HG03135 (cell line): ENCODE data around the gene VIPR2.
"Not testable (repeated sequence)": the region's sequence is repeated elsewhere in the genome, so short reads cannot be mapped to it uniquely, and the experiment has no call there.

Experiments
- ATAC-seq: cut with Tn5 transposase; IDR thresholded peaks from one replicate; pipeline ENCODE4 v1.9.1; 2021; ENCODE audit warnings: mild to moderate bottlenecking, moderate library complexity; ENCODE audit not compliant: unreplicated experiment

Gene VIPR2

DNA sequence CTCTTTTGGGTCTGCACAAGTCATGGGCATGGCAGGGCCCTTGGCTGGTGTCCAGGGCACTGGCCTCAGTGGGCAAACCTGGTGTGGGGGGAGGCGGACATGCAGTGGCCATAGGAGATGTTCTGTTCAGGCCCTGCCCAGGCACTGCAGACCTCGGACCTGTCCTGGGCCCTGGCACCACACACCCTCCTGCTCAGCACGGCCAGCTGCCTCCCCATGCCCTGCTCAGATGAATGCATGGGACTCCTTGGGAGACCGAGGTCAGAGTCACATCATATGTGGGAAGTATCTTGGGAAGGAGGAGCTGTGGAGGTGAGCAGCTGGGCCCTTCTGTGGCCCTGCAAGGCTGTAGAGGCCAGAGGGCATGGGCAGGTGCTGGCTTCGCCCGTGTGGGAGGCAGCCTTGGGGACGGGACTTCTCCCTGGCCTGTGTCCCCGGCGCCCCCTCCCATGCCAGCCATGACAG lies 130.8 kb downstream of the VIPR2 start:
- no peak for ATAC-seq

DNA sequence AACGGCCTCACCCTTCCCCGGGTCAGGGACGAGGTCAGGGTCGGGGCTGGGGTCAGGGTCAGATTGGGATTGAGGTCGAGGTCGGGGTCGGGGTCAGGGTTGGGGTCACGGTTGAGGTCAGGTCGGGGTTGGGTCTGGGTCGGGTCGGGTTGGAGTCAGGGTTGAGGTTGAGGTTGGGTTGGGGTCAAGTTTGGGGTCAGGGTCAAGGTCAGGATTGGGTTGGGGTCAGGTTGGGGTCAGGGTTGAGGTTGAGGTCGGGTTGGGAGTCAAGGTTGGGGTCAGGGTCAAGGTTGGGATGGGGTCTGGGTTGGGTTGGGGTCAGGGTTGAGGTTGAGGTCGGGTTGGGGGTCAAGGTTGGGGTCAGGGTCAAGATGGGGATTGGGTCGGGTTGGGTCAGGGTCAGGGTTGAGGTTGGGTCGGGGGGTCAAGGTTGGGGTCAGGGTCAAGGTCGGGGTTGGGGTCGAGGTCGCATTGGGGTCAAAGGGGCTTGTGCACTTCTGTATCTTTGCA lies 131.4 kb downstream of the VIPR2 start:
- ATAC-seq: no peak

- ATAC-seq: no peak
Observed at GRCh38 chr7:159012353-159013069, 132.2 kb downstream of the VIPR2 start.

- no peak for ATAC-seq
Observed at GRCh38 chr7:159011722-159012022, 133.0 kb downstream of the VIPR2 start.

DNA sequence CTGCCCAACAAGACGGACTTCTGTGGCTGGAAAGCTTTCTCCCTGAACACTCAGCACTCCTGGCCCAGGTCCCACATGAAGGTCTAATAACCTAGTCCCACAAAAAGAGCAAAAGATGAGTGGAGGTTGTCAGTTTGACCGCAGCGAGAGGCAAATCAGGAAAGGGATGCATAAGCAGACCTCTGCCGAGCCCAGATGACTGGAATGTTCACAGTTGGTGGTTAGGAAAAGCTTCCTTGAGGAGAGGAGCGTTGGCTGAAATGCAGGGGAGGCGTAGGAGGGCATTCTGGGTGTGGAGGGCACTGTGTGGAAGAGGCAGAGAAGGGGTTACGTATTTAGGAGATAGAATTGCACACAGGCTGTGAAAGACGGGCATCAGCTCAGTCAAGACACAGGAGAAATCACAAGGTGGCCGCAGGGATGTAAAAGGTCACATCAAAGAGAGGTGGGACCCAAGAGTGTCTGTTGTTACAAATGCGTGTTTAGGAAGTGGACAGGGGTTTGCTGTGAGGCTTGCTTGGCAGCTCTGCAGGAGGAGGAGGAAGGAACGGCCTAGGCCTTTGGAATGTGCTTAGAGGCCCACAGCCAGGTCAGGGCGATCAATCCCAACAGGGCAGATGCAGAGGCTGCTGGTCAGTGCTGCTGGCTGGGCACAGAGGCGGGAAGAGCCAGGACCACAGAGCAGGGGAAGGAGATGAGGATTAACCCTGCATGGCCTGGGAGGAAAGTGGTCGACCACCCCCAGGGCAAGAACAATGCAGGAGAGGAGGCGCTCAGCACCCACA lies 133.5 kb downstream of the VIPR2 start:
- no peak for ATAC-seq

DNA sequence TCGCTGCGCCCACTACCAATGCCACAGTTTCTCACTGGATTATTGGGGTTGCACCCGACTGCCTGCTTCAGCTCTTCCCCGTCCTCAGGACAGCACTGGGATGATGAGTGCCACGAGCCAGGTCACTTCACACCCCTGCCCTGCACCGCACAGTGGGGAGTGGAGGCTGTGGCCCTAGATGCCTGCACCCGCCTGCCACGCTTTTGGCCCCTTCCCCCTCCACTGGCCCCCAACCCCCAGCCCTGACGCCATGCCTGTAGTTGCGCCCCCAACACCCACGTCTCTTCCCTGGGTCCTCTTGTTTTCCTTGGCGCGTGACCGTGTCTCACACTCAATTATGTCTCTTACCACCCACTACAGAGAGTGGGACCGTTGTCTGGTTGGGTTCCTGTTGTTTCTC lies 134.3 kb downstream of the VIPR2 start:
- no peak for ATAC-seq

- no peak for ATAC-seq
Observed at GRCh38 chr7:159009951-159010350, 134.7 kb downstream of the VIPR2 start.

GRCh38 chr7:159008417-159008816 lies 136.2 kb downstream of the VIPR2 start:
- ATAC-seq: no peak

DNA sequence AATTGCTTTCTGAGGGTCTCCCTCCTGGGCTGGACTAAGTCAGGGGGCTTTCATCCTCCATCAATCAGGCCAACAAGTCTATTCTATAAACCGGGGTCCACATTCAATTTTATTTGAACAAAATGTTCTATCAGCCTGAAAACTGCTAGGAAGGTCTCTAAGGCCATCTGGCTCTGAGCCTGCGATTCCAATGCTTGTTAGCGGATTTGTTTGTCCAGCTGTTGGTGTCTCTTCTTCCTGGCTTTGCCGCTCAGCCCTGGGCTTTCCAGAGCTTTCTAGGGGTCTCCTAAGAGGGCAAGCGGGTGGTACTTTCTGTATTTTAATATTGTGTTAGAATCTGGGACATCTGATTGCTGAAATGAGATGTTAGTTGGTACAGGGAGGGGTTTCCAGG lies 136.7 kb downstream of the VIPR2 start:
- no peak for ATAC-seq

- ATAC-seq: no peak
Observed at GRCh38 chr7:159007364-159007995, 137.2 kb downstream of the VIPR2 start.

DNA sequence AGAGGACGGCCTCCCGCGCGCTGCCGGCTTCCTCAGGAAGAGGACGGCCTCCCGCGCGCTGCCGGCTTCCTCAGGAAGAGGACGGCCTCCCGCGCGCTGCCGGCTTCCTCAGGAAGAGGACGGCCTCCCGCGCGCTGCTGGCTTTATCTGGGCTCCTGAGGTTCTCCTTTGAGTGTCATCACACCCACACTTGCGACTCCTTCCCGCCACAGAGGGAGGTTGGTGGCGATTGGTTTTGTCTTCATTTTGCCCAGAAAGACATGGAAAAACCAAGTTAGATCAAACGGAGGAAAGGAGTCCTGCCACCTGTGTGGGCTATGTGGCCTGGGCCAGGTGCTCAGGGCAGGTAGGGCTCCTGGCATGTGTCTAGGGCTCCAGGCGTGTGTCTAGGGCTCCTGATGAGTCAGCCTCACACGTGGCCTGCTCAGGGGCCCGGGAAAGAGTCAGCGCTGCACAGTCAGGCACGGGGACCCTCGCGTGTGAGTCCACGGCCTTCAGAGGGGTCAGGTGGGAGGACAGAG lies 138.0 kb downstream of the VIPR2 start:
- no peak for ATAC-seq

GRCh38 chr7:159006022-159006609 lies 138.6 kb downstream of the VIPR2 start:
- ATAC-seq: not testable (repeated sequence)

GRCh38 chr7:159005618-159006017 lies 139.0 kb downstream of the VIPR2 start:
- ATAC-seq: no peak

GRCh38 chr7:159004411-159004810 lies 140.3 kb downstream of the VIPR2 start:
- no peak for ATAC-seq

- no peak for ATAC-seq
Observed at GRCh38 chr7:159001811-159002210, 142.9 kb downstream of the VIPR2 start.

DNA sequence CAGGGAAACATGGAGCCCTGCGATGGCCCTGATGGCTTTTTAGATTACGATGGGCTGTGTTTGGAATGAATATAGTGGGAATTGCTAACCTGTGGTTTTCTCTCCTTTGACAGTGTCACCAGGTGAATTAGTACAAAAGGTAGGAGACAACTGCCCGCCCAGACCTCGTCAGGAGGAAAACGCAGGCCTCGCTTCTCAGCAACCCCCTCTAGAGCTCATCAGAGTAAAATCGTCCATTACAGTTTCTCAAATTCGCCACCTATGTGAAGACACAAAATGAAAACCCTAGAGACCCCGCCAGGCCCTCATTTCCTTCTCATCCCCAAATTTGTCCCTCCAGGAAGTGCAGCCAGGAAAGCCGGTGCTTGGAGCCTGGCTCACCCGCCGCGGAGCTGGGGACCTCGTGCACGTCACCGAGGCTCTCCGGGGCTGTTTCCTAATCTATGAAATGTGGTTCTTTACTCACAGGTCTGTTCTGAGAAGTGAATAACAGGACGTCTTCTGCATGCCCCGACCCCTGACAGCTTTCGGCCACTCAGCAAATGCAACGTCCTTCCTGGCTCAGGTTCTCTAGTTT lies 143.7 kb downstream of the VIPR2 start:
- no peak for ATAC-seq

GRCh38 chr7:159000070-159000469 lies 144.6 kb downstream of the VIPR2 start:
- no peak for ATAC-seq

DNA sequence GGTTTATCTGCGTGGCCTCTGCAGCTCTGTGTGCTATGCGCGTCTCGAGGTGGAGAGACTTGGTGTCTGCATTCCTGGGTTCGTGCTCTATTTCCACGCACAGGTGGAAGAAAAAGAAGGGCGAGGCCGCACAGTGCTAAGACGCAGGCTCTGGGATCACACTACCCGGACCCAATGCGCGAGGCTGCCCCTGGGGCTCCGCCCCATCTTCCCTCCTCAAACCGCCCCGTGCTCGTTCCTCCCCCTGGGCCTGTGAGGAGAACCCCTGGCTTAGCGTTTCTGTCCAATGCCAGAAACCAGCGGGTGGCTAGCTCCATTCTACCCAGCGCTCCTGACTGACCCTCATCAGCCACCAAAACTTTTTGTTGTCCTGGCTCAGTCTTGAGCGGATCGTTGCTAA lies 145.2 kb downstream of the VIPR2 start:
- no peak for ATAC-seq

DNA sequence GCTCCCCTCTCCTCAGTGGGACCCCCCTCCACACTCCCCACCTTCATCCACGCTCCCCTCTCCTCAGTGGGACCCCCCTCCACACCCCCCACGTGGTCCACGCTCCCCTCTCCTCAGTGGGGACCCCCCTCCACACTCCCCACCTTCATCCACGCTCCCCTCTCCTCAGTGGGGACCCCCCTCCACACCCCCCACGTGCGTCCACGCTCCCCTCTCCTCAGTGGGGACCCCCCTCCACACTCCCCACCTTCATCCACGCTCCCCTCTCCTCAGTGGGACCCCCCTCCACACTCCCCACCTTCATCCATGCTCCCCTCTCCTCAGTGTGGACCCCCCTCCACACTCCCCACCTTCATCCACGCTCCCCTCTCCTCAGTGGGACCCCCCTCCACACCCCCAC lies 146.4 kb downstream of the VIPR2 start:
- not testable (repeated sequence) for ATAC-seq

- ATAC-seq: no peak
Observed at GRCh38 chr7:158997471-158997870, 147.2 kb downstream of the VIPR2 start.

- no peak for ATAC-seq
Observed at GRCh38 chr7:158997110-158997453, 147.6 kb downstream of the VIPR2 start.
